HEK293 (cell line): ENCODE results near the gene FBL.
A peak's percentile ranks its signal among the peaks of the same experiment; 100 is the strongest.

Source experiments
- AEBP2 ChIP-seq: fragments of 450-650 bp; formaldehyde crosslinking; IDR thresholded peaks from 2 replicates; pipeline ENCODE4 v1.5.1; 2016; ENCODE audit warnings: missing biosample characterization, missing genetic modification characterization, borderline replicate concordance
- CTCF ChIP-seq: fragments of 450-650 bp; formaldehyde crosslinking; IDR thresholded peaks from 2 replicates; pipeline ENCODE4 v1.5.1; 2016; ENCODE audit warnings: missing biosample characterization, missing genetic modification characterization
- GLIS2 ChIP-seq: fragments of 450-650 bp; formaldehyde crosslinking; IDR thresholded peaks from 2 replicates; pipeline ENCODE4 v1.5.1; 2016; ENCODE audit warnings: missing biosample characterization, missing genetic modification characterization
- HIC1 ChIP-seq: fragments of 450-650 bp; formaldehyde crosslinking; IDR thresholded peaks from 2 replicates; pipeline ENCODE4 v1.5.1; 2016; ENCODE audit warnings: missing biosample characterization, missing genetic modification characterization
- KLF7 ChIP-seq: fragments of 450-650 bp; formaldehyde crosslinking; IDR thresholded peaks from 2 replicates; pipeline ENCODE4 v1.5.1; 2016; ENCODE audit warnings: missing biosample characterization, missing genetic modification characterization, borderline replicate concordance
- ZBTB48 ChIP-seq: fragments of 450-650 bp; formaldehyde crosslinking; IDR thresholded peaks from 2 replicates; pipeline ENCODE4 v1.5.1; 2016; ENCODE audit warnings: missing biosample characterization, missing genetic modification characterization
- ZFHX2 ChIP-seq: fragments of 450-650 bp; formaldehyde crosslinking; conservative IDR thresholded peaks from 2 replicates; pipeline ENCODE4 v1.5.1; 2016; ENCODE audit warnings: missing biosample characterization, missing genetic modification characterization
- ZNF138 ChIP-seq: fragments of 450-650 bp; formaldehyde crosslinking; IDR thresholded peaks from 2 replicates; pipeline ENCODE4 v1.5.1; 2016; ENCODE audit warnings: missing biosample characterization, missing genetic modification characterization, borderline replicate concordance
- ZNF140 ChIP-seq: fragments of 450-650 bp; formaldehyde crosslinking; IDR thresholded peaks from 2 replicates; pipeline ENCODE4 v1.5.1; 2016; ENCODE audit warnings: missing biosample characterization, missing genetic modification characterization
- ZNF146 ChIP-seq: fragments of 450-650 bp; formaldehyde crosslinking; IDR thresholded peaks from 2 replicates; pipeline ENCODE4 v1.5.1; 2016; ENCODE audit warnings: missing biosample characterization, missing genetic modification characterization
- ZNF16 ChIP-seq: fragments of 450-650 bp; formaldehyde crosslinking; IDR thresholded peaks from 2 replicates; pipeline ENCODE4 v1.5.1; 2016; ENCODE audit warnings: low read depth, missing biosample characterization, missing genetic modification characterization
- ZNF211 ChIP-seq: fragments of 450-650 bp; formaldehyde crosslinking; IDR thresholded peaks from 2 replicates; pipeline ENCODE4 v1.5.1; 2016; ENCODE audit warnings: low read depth, missing biosample characterization, missing genetic modification characterization
- ZNF394 ChIP-seq: fragments of 450-650 bp; formaldehyde crosslinking; IDR thresholded peaks from 2 replicates; pipeline ENCODE4 v1.5.1; 2016; ENCODE audit warnings: missing biosample characterization, missing genetic modification characterization, mild to moderate bottlenecking, moderate library complexity, borderline replicate concordance
- ZNF488 ChIP-seq: fragments of 450-650 bp; formaldehyde crosslinking; IDR thresholded peaks from 2 replicates; pipeline ENCODE4 v1.5.1; 2016; ENCODE audit warnings: missing biosample characterization, missing genetic modification characterization
- ZNF518A ChIP-seq: fragments of 450-650 bp; formaldehyde crosslinking; conservative IDR thresholded peaks from 2 replicates; pipeline ENCODE4 v1.5.1; 2016; ENCODE audit warnings: low read depth, missing biosample characterization, missing genetic modification characterization
- ZNF561 ChIP-seq: fragments of 450-650 bp; IDR thresholded peaks from 2 replicates; pipeline ENCODE4 v1.5.1; 2018; ENCODE audit warnings: missing biosample characterization, missing genetic modification characterization, borderline replicate concordance
- ZNF596 ChIP-seq: fragments of 450-650 bp; IDR thresholded peaks from 2 replicates; pipeline ENCODE4 v1.5.0; 2018; ENCODE audit warnings: missing biosample characterization, mild to moderate bottlenecking, missing genetic modification characterization, moderate library complexity
- ZNF626 ChIP-seq: fragments of 450-650 bp; sonication (Bioruptor Pico); formaldehyde crosslinking; IDR thresholded peaks from 2 replicates; pipeline ENCODE4 v1.5.1; 2018; ENCODE audit warnings: missing biosample characterization, missing genetic modification characterization, inconsistent platforms
- ZNF658 ChIP-seq: fragments of 450-650 bp; formaldehyde crosslinking; IDR thresholded peaks from 2 replicates; pipeline ENCODE4; 2016; ENCODE audit warnings: missing biosample characterization, missing genetic modification characterization
- ZNF670 ChIP-seq: fragments of 450-650 bp; formaldehyde crosslinking; IDR thresholded peaks from 2 replicates; pipeline ENCODE4 v1.5.1; 2016; ENCODE audit warnings: missing biosample characterization, missing genetic modification characterization, low read depth
- ZNF747 ChIP-seq: fragments of 450-650 bp; formaldehyde crosslinking; IDR thresholded peaks from 2 replicates; pipeline ENCODE4 v1.5.1; 2016; ENCODE audit warnings: missing biosample characterization, missing genetic modification characterization
- ZNF837 ChIP-seq: fragments of 450-650 bp; formaldehyde crosslinking; IDR thresholded peaks from 2 replicates; pipeline ENCODE4 v1.5.1; 2016; ENCODE audit warnings: missing biosample characterization, missing genetic modification characterization
- ZSCAN18 ChIP-seq: fragments of 450-650 bp; formaldehyde crosslinking; IDR thresholded peaks from 2 replicates; pipeline ENCODE4 v1.5.1; 2016; ENCODE audit warnings: missing biosample characterization, missing genetic modification characterization
- ZSCAN5A ChIP-seq: fragments of 450-650 bp; formaldehyde crosslinking; IDR thresholded peaks from 2 replicates; pipeline ENCODE4 v1.5.1; 2016; ENCODE audit warnings: missing biosample characterization, missing genetic modification characterization

The FBL gene

GRCh38 chr19:39845933-39846677, at the start of gene FBL (continued):
- TF ChIP-seq CTCF (peak; percentile 61; the same call in 1 of the 2 replicates), ZNF211 (tag by site-specific recombination) (no peak; the same call in 1 of the 2 replicates), ZSCAN18 (no peak), GLIS2 (tag by site-specific recombination) (no peak; the same call in 1 of the 2 replicates), ZSCAN5A (tag by site-specific recombination) (no peak), ZNF670 (tag by site-specific recombination) (no peak), ZNF658 (no peak), ZNF488 (tag by site-specific recombination) (no peak), ZFHX2 (tag by site-specific recombination) (no peak), ZNF146 (tag by site-specific recombination) (peak; percentile 8; the same call in 1 of the 2 replicates), ZNF837 (tag by site-specific recombination) (0 out of 2 replicates have a peak, but pooled peaks have one; percentile 4), ZNF747 (peak; percentile 31; the same call in 1 of the 2 replicates), ZNF626 (tag by site-specific recombination) (no peak), ZNF596 (no peak), ZNF140 (tag by site-specific recombination) (no peak), ZBTB48 (tag by site-specific recombination) (peak; percentile 77), HIC1 (tag by site-specific recombination) (no peak), ZNF138 (tag by site-specific recombination) (0 out of 2 replicates have a peak, but pooled peaks have one; percentile 2), KLF7 (tag by site-specific recombination) (0 out of 2 replicates have a peak, but pooled peaks have one; percentile 2), ZNF16 (tag by site-specific recombination) (no peak), ZNF518A (tag by site-specific recombination) (peak; percentile 54; the same call in 1 of the 2 replicates), ZNF394 (tag by site-specific recombination) (0 out of 2 replicates have a peak, but pooled peaks have one; percentile 27), AEBP2 (tag by site-specific recombination) (no peak), ZNF561 (0 out of 2 replicates have a peak, but pooled peaks have one; percentile 59)
